HG02610 (cell line): Measurements from ENCODE around the gene CELF2.
"Not testable (repeated sequence)": the region's sequence is repeated elsewhere in the genome, so short reads cannot be mapped to it uniquely, and the experiment has no call there.

Experiments used
- ATAC-seq: cut with Tn5 transposase; IDR thresholded peaks from one replicate; pipeline ENCODE4 v1.9.1; 2021; ENCODE audit warnings: mild to moderate bottlenecking, moderate library complexity; ENCODE audit not compliant: unreplicated experiment

Gene CELF2

GRCh38 chr10:11120711-11121110, 103.0 kb downstream of the CELF2 start:
- ATAC-seq = no peak

DNA sequence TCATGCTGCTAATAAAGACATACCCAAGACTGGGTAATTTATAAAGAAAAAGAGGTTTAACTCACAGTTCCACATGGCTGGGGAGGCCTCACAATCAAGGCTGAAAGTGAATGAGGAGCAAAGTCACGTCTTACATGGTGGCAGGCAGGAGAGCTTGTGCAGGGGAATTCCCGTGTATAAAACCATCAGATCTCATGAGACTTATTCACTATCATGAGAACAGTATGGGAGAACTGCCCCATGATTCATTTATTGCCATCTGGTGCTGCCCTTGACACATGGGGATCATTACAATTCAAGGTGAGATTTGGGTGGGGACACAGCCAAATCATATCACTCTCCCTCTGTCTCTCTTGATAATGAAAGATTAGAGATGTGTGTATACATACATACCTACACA, 106.2 kb downstream of the CELF2 start:
- ATAC-seq = not testable (repeated sequence)

GRCh38 chr10:11125004-11125403, 107.3 kb downstream of the CELF2 start:
- no peak for ATAC-seq

- ATAC-seq = not testable (repeated sequence)
These were observed 109.3 kb downstream of the CELF2 start for GRCh38 chr10:11127017-11127416.

GRCh38 chr10:11131112-11131639, 113.5 kb downstream of the CELF2 start:
- ATAC-seq = no peak

DNA sequence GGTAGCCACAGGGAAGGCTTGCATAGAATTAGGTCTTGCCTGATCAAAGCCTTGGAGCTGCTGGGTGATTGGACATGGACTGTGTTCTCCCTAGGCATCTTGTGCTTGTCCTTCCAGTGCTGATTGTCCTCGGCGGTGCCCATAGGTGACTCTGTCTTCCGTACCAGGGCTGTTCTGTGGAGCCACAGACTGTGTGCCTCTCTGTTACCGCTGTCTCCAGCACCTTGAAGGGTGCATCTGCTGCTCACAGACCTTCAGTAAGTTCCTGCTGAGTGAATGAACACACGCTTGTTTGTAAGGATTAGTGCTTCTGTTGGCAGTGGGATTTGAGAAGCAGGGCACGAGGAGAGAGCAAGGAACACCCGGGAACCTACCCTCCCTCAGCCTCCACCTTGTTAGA, 116.7 kb downstream of the CELF2 start:
- no peak for ATAC-seq

GRCh38 chr10:11135709-11136108, 118.0 kb downstream of the CELF2 start:
- no peak for ATAC-seq

DNA sequence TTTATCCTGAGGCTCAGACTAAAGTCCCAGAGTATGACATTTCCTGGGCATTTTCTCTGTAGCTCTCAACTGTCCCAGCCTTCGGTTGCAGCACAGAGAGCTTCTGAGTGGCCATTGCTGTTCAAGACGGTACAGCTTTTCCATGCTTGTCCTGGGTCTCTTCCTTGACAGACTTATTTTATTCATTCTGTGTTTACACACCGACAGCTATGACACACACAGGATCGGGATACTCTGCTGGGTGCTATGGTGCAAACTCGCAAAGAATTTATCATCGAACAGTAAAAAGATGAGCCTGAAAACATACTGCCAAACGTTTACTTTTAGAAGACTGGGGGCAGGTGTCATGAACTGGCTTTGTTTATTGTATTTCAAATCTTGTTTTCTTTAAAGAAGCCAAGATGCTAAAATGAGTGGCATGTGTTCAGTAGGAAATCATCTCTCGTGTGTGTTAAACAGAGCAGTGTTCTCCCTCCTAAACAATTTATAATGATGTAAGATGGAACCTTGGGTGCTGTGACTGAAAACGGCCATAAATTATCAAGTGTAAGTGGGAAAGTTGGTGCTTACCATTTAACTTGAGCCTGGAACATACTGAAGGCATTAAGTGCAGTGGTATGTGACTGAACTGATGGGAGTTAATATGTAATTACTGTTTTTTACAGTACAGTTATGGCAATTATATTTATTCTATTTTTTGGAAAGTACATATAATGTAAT, 120.8 kb downstream of the CELF2 start:
- no peak for ATAC-seq

GRCh38 chr10:11140963-11141362, 123.3 kb downstream of the CELF2 start:
- no peak for ATAC-seq

GRCh38 chr10:11141571-11142091, 124.0 kb downstream of the CELF2 start:
- no peak for ATAC-seq

DNA sequence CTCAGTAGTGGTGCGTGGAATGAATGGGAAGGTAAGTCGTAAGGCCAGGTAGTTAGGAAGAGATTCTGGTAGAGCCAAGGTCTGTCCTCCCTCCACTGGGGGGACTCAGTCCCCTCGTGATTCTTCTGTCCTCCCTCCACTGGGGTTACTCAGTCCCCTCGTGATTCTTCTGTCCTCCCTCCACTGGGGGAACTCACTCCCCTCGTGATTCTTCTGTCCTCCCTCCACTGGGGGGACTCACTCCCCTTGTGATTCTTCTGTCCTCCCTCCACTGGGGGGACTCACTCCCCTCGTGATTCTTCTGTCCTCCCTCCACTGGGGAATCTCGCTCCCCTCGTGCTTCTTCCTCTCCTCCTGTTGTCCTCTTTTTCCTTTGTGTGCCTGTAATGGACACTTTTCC, 125.1 kb downstream of the CELF2 start:
- no peak for ATAC-seq

- ATAC-seq = no peak
These were observed 125.6 kb downstream of the CELF2 start for GRCh38 chr10:11143242-11143641.

DNA sequence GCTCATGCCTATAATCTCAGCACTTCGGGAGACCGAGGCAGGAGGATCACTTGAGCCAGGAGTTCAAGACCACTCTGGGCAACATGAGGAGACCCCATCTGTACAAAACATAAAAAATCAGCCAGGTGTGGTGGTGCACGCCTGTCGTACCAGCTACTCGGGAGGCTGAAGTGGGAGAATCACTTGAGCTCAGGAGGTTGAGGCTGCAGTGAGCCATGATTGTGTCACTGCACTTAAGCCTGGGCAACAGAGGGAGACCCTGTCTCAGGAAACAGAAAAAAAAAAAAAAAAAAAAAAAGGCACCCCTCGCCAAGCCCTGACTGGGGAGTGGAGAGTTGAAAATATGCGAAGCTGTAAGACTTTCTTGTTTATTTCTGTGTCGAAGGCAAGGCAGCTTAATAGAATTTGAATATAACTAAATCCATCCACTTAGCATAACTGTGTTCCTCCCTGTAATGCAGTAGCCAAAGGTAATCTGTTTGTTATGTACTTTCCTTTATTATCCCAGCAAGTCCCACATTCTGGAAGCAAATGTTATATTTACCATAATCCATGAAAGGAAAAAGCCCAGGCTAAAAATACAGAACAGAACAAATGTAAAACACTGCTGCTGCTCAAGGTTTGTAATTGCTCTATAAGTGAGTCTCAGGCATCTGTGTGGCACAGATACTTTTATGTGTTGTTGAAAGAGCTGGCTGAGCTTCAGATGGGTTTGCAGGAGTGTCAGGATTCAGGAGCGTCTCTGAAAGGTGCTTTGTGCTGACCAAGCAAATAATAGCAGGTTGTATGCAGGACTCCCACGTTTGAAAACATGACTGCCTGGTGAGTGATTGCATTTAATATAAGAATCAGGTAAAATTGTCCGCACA, 127.2 kb downstream of the CELF2 start:
- ATAC-seq = peak; percentile 14

GRCh38 chr10:11145495-11145855, 127.8 kb downstream of the CELF2 start:
- peak; percentile 64 for ATAC-seq

GRCh38 chr10:11146402-11147171, 128.9 kb downstream of the CELF2 start:
- no peak for ATAC-seq

GRCh38 chr10:11147722-11148121, 130.1 kb downstream of the CELF2 start:
- peak; percentile 28 for ATAC-seq

GRCh38 chr10:11148142-11149028, 130.7 kb downstream of the CELF2 start:
- ATAC-seq = no peak

DNA sequence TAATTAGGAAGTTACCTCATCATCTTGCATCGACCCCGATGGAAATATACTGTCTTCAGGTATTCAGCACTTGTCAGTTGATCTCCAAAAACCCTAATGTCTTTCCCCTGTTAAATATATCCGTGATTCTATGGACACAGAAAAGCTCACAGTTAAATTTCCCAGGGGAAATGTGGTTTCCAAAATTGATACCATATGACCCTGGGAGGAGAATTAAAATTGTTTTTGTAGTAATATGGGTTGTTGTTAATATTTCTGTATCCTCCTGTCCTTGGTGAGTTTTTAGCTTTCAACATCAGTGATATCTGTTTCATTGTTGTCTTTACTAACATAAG, 132.1 kb downstream of the CELF2 start:
- ATAC-seq = no peak

DNA sequence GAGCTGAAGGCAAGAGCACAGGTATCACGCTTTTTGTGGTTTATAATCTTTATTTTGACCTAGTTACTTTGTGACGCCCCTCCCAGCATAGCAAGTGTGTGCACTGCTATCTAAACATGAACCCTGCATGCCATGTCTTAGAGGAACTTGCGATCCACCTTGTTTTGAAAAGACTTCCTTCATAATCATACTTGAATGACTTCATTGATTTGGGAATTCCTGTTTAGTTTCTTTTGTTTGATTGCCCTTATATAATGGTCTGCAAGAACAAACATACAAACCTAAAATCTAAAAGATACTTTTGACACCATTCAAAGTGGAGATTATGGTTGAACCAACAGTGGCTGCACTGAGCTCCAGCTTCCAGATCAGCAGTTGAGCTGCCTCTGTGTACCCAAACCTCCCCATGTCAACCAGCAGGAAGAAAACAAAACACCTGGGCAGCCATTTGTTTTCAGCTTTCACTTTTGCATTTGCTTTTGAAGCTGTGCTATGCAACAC, 132.6 kb downstream of the CELF2 start:
- ATAC-seq = no peak

DNA sequence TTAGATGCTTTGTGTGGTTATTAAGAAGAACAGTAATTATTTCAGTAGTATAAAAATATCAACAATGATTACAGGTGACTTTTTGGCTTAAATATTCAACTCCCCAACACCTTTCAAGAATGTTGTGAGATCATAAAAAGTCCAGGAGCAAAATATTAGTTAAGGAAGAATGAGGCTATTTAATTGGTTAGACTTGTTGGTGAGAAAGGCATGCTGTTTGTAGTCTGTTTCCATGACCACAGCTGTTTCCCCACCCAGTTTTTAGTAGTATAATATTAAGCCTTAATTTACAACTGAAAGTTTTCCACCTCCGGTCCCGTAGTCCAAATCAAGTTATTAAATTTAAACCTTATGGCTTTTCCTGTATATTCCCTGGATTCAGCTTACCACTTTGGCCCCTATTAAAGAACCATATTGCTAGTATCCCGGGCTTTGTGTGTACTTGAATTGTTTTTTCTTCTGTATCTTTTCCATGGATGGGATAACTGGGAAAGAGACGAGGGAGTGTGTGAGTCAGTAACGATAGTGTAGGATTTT, 133.3 kb downstream of the CELF2 start:
- ATAC-seq = no peak
